Tongue (tissue), 2 donors: ENCODE results near the gene CNGB1. TPM values are rescaled to one million over a fixed set of nuclear protein-coding genes. Genes with fewer than 3 reads are reported as not detected.
"Not testable (repeated sequence)": the region's sequence is repeated elsewhere in the genome, so short reads cannot be mapped to it uniquely, and the experiment has no call there.

Experiments used
- DNase-seq: peaks from one replicate; pipeline ENCODE4 v3.0.0-alpha.2; 2015
- total RNA-seq: library from RNA; depleted of rRNA; stranded (reverse); fragments of >200 nt; gene quantifications from one replicate; pipeline ENCODE4 v1.2.3, GENCODE V29; 2014

CNGB1 gene
- total RNA-seq, 1 donor from 2014 or later = 0.41 TPM

GRCh38 chr16:57855188-57855587 is 115.7 kb downstream of the CNGB1 start:
- DNase-seq = no peak

GRCh38 chr16:57852189-57852588 is 118.7 kb downstream of the CNGB1 start:
- no peak for DNase-seq

GRCh38 chr16:57848181-57848580 is 122.7 kb downstream of the CNGB1 start:
- DNase-seq = no peak

- DNase-seq = not testable (repeated sequence)
These were observed 124.0 kb downstream of the CNGB1 start for GRCh38 chr16:57846931-57847330.

GRCh38 chr16:57846078-57846697 is 124.7 kb downstream of the CNGB1 start:
- DNase-seq = no peak

DNA sequence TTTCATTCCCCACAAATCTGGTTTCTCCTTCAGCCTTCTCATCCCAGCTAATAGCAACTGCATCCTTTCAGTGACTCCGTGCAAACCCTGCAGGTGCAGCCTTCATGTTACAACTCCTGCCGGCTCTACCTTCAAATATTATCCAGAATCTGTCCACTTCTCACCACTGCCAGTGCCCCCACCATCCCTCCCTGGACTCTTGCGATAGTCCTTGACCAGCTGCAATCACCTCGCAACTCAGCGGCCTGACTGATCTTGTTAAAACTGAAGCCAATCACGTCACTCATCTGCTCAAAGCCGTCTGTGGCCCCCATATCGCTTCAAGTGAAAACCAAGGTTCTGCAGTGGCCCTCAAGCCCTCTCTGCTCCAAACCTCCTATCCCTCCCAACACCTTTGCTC is 125.8 kb downstream of the CNGB1 start:
- no peak for DNase-seq

DNA sequence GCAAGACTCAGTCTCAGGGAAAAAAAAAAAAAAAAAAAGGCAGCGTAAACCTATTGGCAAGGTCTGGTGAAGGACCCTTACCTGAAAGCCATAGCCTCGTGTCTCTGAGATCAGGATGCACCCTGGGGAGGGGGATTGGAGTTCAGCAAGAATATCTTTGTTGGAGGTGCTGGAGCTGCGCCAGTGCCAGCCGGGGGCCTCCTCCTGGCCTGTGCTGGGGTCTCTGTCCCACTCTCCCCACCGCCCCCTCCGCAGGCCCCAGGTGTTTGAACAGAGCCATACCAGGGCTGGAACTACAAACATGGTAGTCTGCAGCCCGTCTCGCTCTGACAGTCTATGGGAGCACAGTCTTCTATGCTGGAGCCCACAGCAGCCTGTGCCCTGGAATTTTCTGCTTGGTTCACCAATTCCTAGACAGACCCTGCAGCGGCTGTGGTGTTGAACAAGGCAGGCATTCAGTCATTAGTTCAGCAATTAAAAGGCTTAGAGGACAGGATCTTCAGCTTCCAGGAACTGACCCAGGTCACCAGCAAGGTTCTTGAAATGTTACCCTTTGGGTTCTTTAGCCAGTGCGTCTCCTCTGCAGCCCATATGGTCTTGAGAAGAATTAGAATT is 126.4 kb downstream of the CNGB1 start:
- DNase-seq = no peak

DNA sequence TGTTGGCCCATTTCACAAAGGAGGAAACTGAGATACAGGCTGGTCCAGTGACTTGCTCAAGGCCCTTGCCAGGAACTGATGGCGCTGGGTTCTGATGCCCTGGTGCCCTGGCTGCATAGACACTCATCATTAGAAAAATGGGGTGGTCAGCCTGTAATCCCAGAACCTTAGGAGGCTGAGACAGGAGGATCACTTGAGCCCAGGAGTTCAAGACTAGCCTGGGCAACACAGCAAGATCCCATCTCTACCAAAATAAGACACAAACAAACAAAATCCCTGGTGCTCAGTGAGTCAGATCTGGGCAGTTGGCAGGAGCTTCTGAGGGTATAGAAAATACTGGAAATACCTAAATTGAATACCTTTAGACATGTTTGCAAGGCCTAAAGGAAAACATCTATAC is 127.5 kb downstream of the CNGB1 start:
- DNase-seq = no peak

DNA sequence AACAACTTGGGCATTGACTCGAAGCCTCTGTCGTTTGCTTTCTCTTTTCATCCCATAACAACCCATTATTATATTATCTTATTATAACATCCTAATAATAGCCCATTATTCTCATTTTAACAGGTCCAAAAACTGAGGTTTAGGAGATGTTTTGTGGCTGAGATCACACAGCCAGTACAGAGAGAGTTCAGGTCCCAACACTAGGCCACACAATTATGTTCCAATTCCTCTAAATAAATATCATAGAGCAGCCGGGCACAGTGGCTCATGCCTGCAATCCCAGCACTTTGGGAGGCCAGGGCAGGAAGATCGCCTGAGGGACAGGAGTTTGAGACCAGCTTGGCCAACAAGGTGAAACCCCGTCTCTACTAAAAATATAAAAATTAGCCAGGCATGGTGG is 128.3 kb downstream of the CNGB1 start:
- DNase-seq = no peak

DNA sequence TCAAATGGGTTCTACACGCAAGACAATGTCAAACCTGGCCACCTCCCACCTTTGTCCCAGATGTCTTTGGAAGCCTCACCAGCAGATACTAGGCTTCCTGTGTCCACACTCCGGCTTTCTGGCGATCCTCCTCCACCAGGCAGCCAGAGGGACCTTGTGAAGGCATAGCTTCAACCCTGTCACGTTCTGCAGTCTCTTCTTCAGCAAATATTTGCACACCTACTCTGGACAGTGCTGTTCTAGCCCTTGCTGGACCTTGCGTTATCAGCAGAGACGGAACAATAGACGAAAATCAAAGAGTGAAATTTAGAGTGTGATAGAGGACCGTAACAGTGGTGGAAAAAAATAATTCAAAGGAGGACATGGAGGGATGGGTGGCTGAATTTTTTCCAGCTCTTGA is 130.1 kb downstream of the CNGB1 start:
- no peak for DNase-seq

DNA sequence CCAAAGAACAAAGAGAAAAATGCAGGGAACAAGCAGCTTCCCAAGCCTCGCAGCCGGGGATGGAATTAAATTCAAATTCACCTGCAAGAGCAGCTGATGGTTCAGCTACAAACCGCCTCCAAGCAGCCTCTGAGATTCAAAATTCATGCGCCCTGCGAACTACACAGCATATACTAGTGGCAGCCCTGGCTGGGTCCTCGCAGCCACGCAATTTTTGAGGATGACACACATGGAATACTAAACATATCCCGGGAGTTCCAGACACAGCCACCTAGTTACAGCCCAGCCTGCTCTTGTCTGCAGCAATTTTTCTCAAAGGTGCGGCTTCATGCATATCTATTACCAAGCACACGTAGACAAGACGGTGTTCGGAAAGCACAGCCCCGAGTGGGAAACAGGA is 132.8 kb downstream of the CNGB1 start:
- DNase-seq = no peak

- DNase-seq = no peak
These were observed 133.4 kb downstream of the CNGB1 start for GRCh38 chr16:57837305-57838125.

DNA sequence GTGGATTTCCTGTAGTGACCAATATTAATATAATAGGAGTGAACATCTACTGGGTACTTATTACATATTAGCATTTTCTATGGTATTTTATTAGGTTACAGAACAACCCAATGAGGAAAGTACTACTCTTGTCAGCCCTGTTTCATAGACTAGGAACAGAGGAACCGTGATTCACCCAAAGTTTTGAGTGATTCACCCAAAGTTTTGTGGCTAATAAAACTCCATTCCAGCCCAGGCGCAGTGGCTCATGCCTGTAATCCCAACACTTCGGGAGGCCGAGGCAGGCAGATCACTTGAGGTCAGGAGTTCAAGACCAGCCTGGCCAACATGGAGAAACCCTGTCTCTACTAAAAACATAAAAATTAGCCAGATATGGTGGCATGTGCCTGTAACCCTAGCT is 135.5 kb downstream of the CNGB1 start:
- DNase-seq = not testable (repeated sequence)

DNA sequence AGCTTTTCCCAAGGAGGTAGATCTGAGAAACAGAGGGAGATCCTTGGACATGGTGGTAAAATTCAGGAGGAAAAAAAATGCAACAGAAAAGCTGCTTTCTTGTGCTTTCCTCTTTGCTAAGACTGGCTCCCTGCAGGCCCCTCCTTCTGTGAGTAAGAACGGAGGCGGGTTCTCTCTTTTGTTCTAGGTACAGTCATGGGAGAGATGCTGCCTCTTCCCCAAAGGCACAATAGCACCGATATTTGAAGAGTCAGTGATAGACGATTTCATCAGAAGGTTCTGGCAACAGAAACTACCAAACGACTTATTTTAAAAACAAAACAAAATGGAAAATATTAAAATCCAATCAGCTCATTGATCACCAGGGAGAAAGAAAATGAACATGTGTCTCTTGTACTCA is 136.0 kb downstream of the CNGB1 start:
- no peak for DNase-seq

Other genes with a start within 250 kb of the CNGB1 start
- gene KATNB1, start 235.4 kb downstream of the CNGB1 start, total RNA-seq = 27.6 TPM
- 27.9 TPM for gene KIFC3, start 168.6 kb downstream of the CNGB1 start, total RNA-seq
- 4.9 TPM for gene ZNF319, start 29.5 kb upstream of the CNGB1 start, total RNA-seq
- gene USB1, start 30.3 kb upstream of the CNGB1 start, total RNA-seq = 21.8 TPM
- 31.0 TPM for gene MMP15, start 54.6 kb upstream of the CNGB1 start, total RNA-seq
- gene CFAP20, start 158.3 kb upstream of the CNGB1 start, total RNA-seq = 68.5 TPM
- 44.9 TPM for gene CSNK2A2, start 227.0 kb upstream of the CNGB1 start, total RNA-seq